Tibial artery (tissue), 4 donors: ENCODE data around the gene SCAMP1.
A peak's percentile ranks its signal among the peaks of the same experiment; 100 is the strongest.

Experiments used
- DNase-seq, 2 donors: peaks; one replicate each; pipeline ENCODE4 v3.0.0-alpha.2; 2019
- H3K27ac ChIP-seq, 2 donors: fragments of 200-600 bp; sonication (generic) in 1 of 2; 1 replicate in 1 of 2; 2 replicates in 1 of 2; pipeline ENCODE4 v1.5.1; 2018 to 2019; ENCODE audit warnings: mild to moderate bottlenecking in 1 of 2
- H3K27me3 ChIP-seq, 2 donors: fragments of 200-600 bp; sonication (generic) in 1 of 2; one replicate each; pipeline versions ENCODE4 v1.5.1 to v1.6.0; 2016 to 2019
- H3K36me3 ChIP-seq, 3 donors: fragments of 200-600 bp; sonication (generic) in 2 of 3; one replicate each; pipeline ENCODE4 v1.5.1; 2016 to 2019; ENCODE audit warnings: mild to moderate bottlenecking in 2 of 3
- H3K4me1 ChIP-seq, 4 donors: fragments of 200-600 bp; sonication (generic) in 2 of 4; 1 replicate in 3 of 4; 2 replicates in 1 of 4; pipeline ENCODE4 v1.5.1; 2016 to 2019
- H3K4me3 ChIP-seq, 2 donors: fragments of 200-600 bp; sonication (generic) in 1 of 2; 1 replicate in 1 of 2; 2 replicates in 1 of 2; pipeline ENCODE4 v1.5.1; 2018 to 2019; ENCODE audit warnings: mild to moderate bottlenecking in 2 of 2
- H3K9me3 ChIP-seq, 3 donors: fragments of 200-600 bp; sonication (generic) in 1 of 3; one replicate each; pipeline ENCODE4 v1.5.1; 2016 to 2019
- CTCF ChIP-seq, 2 experiments: fragments of 200-600 bp in 1 of 2; fragments of 450-650 bp in 1 of 2; IDR thresholded peaks; one replicate each; pipeline ENCODE4 v1.5.1; 2017 to 2019; ENCODE audit warnings: antibody characterized with exemption in 2 of 2, mild to moderate bottlenecking in 1 of 2, moderate library complexity in 1 of 2
- intact Hi-C: fragments of 100-400 bp; cut with DNase I; formaldehyde crosslinking; loops from one replicate; pipeline ENCODE4 v1.15.0; 2023; ENCODE audit warnings: low total_unique reads

Gene SCAMP1

GRCh38 chr5:78518365-78519197 lies 158.2 kb downstream of the SCAMP1 start:
- Histone ChIP-seq H3K9me3 (no peaks in the 10 kb centered on the region), H3K4me3 (no peak overlapping the region), H3K27ac (peak overlapping the region; percentile 63), H3K4me1 (peaks cover 0 to 20% (median 15%) of the 10 kb centered on the region in 4 donors), H3K27me3 (no peaks in the 10 kb centered on the region), H3K36me3 (no peaks in the 10 kb centered on the region)
- DNase-seq: peak; percentile 68 to 85
- intact Hi-C loops: no loop called here
- TF ChIP-seq CTCF (IDR thresholded peaks at IDR 0.05): no peak

GRCh38 chr5:78519198-78519941 lies 159.0 kb downstream of the SCAMP1 start:
- H3K27me3 ChIP-seq: no peaks in the 10 kb centered on the region
- H3K9me3 ChIP-seq: no peaks in the 10 kb centered on the region
- H3K36me3 ChIP-seq: no peaks in the 10 kb centered on the region
- intact Hi-C loops: no loop called here
- no peak for DNase-seq
- TF ChIP-seq CTCF (IDR thresholded peaks at IDR 0.05): no peak
- peak overlapping the region; percentile 63 for H3K27ac ChIP-seq
- H3K4me3 ChIP-seq: no peak overlapping the region
- H3K4me1 ChIP-seq: peaks cover 0 to 28% (median 19%) of the 10 kb centered on the region in 4 donors

GRCh38 chr5:78521455-78521854 lies 161.0 kb downstream of the SCAMP1 start:
- Histone ChIP-seq H3K27me3 (no peaks in the 10 kb centered on the region), H3K36me3 (no peaks in the 10 kb centered on the region), H3K27ac (no peak overlapping the region), H3K9me3 (no peaks in the 10 kb centered on the region), H3K4me3 (no peak overlapping the region), H3K4me1 (peaks cover 0 to 47% (median 28%) of the 10 kb centered on the region in 4 donors)
- no peak for TF ChIP-seq CTCF (IDR thresholded peaks at IDR 0.05)
- DNase-seq: no peak
- intact Hi-C loops: no loop called here

- TF ChIP-seq CTCF (IDR thresholded peaks at IDR 0.05): no peak
- no peak overlapping the region for H3K4me3 ChIP-seq
- H3K9me3 ChIP-seq: no peaks in the 10 kb centered on the region
- peaks cover 4 to 56% (median 37%) of the 10 kb centered on the region in 4 donors for H3K4me1 ChIP-seq
- intact Hi-C loops: no loop called here
- no peaks in the 10 kb centered on the region for H3K36me3 ChIP-seq
- H3K27ac ChIP-seq: no peak overlapping the region
- DNase-seq: no peak
- no peaks in the 10 kb centered on the region for H3K27me3 ChIP-seq
Observed at GRCh38 chr5:78522476-78523260, 162.3 kb downstream of the SCAMP1 start.

GRCh38 chr5:78523314-78524193 lies 163.1 kb downstream of the SCAMP1 start:
- TF ChIP-seq CTCF (IDR thresholded peaks at IDR 0.05): no peak
- H3K4me3 ChIP-seq: no peak overlapping the region
- H3K36me3 ChIP-seq: no peaks in the 10 kb centered on the region
- DNase-seq: no peak
- peaks cover 5 to 58% (median 37%) of the 10 kb centered on the region in 4 donors for H3K4me1 ChIP-seq
- intact Hi-C loops: no loop called here
- peak overlapping the region; percentile 30 to 36 for H3K27ac ChIP-seq
- no peaks in the 10 kb centered on the region for H3K27me3 ChIP-seq
- no peaks in the 10 kb centered on the region for H3K9me3 ChIP-seq
